ENCODE data around the gene ST3GAL4. TPM values are rescaled to one million over a fixed set of nuclear protein-coding genes. Genes with fewer than 3 reads are reported as not detected.

ST3GAL4 gene
- total and polyA plus RNA-seq, 9 of the 15 experiments (the other 6 are each of a cell fraction or from before 2014, with no cell fraction given), result 0.27 to 22.9 (median 10.5) TPM

DNA sequence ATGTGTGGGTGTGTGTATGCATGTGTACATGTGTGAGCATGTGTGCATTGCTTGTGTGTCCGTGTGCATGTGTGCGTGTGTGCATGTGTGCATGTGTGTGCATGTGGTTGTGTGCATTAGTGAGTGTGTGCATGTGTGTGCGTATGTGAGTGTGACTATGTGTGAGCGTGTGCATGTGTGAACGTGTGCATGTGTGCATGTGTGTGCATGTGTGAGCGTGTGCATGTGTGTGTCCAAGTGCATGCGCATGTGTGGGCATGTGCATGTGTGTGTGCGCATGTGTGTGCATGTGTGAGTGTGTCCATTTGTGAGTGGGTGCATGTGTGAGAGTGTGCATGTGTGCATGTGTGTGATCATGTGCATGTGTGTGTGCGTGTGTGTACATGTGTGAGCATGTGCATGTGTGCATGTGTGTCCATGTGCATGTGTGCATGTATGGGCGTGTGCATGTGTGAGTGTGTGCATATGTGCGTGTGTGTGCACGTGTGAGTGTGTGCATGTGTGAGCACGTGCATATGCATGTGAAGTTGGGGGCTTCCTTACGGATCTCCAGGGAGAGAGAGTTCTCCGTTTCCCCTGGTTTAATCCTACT, 95.8 kb downstream of the ST3GAL4 start:
- no peaks in the 10 kb centered on the region for H3K79me2 ChIP-seq (ENCODE audit: control insufficient read depth, insufficient read depth, low read length)
- no peak overlapping the region for H3K4me2 ChIP-seq (ENCODE audit: insufficient read depth, low read length)
- H3K36me3 ChIP-seq (ENCODE audit: control insufficient read depth, insufficient read depth, low read length), result no peaks in the 10 kb centered on the region
- no peaks in the 10 kb centered on the region for H4K20me1 ChIP-seq (replicated peaks; ENCODE audit: control insufficient read depth, insufficient read depth, low read length)
- ChIA-PET POLR2A (no interaction called here), CTCF (ENCODE audit: low intra/inter-chr PET ratio) (interaction anchor here (0.6 kb wide), 1 partner anchor 160 kb away, joined by 3 read pairs; no protein-coding TSS in a partner anchor)
- H3K27me3 ChIP-seq (ENCODE audit: control insufficient read depth in 2 of 2, insufficient read depth in 2 of 2, low read length in 2 of 2), result peaks cover 2 to 42% of the 10 kb centered on the region in 2 experiments; a peak in 3 of 5 replicates
- H3K4me3 ChIP-seq, result no peak overlapping the region
- no peak for TF ChIP-seq ZFP30 (CRISPR knock-in tag; IDR thresholded peaks at IDR 0.05; ENCODE audit: borderline replicate concordance)
- TF ChIP-seq CBX5 (IDR thresholded peaks at IDR 0.05; ENCODE audit: borderline replicate concordance, low read depth), result 0 out of 2 replicates have a peak, but pooled peaks have one; percentile 13
- 15% methylated on average over 15 of the region's 15 CpGs for WGBS (ENCODE audit: insufficient coverage, low coverage, missing lambda C conversion rate)
- in situ Hi-C loops (cut with MboI) (no loop called here), intact Hi-C loops (cut with micrococcal nuclease) (no loop called here)
- no peaks in the 10 kb centered on the region; a peak in 1 of 5 replicates for H3K4me1 ChIP-seq (replicated peaks in 1 of 2; ENCODE audit: control insufficient read depth in 2 of 2, insufficient read depth in 2 of 2, low read length in 2 of 2)
- ATAC-seq (no peak), DNase-seq (ENCODE audit: extremely low read depth in 1 of 4, low spot score in 3 of 4) (no peak), FAIRE-seq (no peak)
- H2AFZ ChIP-seq (ENCODE audit: low read depth, low read length), result no peak overlapping the region
- H3K9ac ChIP-seq (ENCODE audit: insufficient read depth in 1 of 2, low read depth in 2 of 2, low read length in 2 of 2), result no peak overlapping the region
- H3K9me1 ChIP-seq (ENCODE audit: control insufficient read depth, insufficient read depth, low read length), result no peaks in the 10 kb centered on the region
- no peak overlapping the region for H3K27ac ChIP-seq (ENCODE audit: extremely low read depth, low read depth, low read length)
- peaks cover 3% of the 10 kb centered on the region; the same call in 1 of the 2 replicates for H3K9me3 ChIP-seq (replicated peaks; ENCODE audit: control insufficient read depth, insufficient read depth, low read depth, low read length)
- no TSS peak for BruUV-seq (replicated peaks)

DNA sequence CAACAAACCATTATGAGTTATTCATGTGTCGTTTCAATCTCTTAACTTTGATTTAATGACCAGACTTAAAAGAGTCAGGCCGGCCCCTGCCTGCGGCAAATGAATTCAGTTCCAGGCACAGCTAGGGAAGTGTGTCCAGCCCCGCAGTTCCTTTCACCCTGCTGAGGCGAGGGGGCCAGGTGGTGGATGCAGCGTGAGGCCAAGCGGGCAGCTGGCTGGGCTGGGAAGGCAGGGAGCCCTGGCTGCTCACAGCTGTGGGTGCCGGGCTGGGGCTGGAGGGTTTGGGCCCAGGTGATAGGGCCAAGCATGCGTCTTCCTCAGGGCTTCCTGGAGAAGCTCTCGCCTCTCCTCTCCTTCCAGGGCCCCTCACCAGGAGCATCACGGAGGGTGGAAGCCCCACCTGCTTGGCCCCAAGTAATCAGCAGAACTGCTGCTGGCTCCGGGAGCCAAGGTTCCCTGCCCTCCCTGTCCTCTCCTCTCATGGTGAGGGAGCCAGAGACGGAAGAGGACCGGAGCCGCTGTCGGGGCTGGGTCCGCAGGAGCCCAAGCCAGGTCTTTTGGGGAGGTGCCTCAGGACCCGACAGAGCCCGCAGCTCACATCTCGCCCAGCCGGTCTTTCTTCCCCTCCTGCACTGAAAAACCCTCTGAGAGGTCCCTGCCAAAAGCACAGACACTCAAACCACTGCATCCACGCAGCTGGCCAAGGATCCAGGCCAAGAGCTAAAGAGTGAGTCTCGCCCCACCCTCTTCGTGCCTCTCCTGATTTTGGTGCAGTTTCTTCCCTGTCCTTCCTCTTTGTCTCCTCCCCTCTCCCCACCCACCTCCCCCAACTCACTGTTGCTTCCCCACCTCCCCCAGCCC, 97.0 kb downstream of the ST3GAL4 start:
- Histone ChIP-seq H3K9me3 (replicated peaks; ENCODE audit: control insufficient read depth, insufficient read depth, low read depth, low read length) (peaks cover 3% of the 10 kb centered on the region; the same call in 1 of the 2 replicates), H3K4me3 (no peak overlapping the region), H3K4me2 (ENCODE audit: insufficient read depth, low read length) (no peak overlapping the region), H4K20me1 (replicated peaks; ENCODE audit: control insufficient read depth, insufficient read depth, low read length) (no peaks in the 10 kb centered on the region), H3K27me3 (ENCODE audit: control insufficient read depth in 2 of 2, insufficient read depth in 2 of 2, low read length in 2 of 2) (peaks cover 4 to 43% of the 10 kb centered on the region in 2 experiments; a peak in 4 of 5 replicates), H3K9me1 (ENCODE audit: control insufficient read depth, insufficient read depth, low read length) (no peaks in the 10 kb centered on the region), H3K36me3 (ENCODE audit: control insufficient read depth, insufficient read depth, low read length) (no peaks in the 10 kb centered on the region), H3K4me1 (replicated peaks in 1 of 2; ENCODE audit: control insufficient read depth in 2 of 2, insufficient read depth in 2 of 2, low read length in 2 of 2) (no peaks in the 10 kb centered on the region; a peak in 1 of 5 replicates), H3K9ac (ENCODE audit: insufficient read depth in 1 of 2, low read depth in 2 of 2, low read length in 2 of 2) (no peak overlapping the region; a peak in 1 of 4 replicates), H2AFZ (ENCODE audit: low read depth, low read length) (no peak overlapping the region), H3K79me2 (ENCODE audit: control insufficient read depth, insufficient read depth, low read length) (no peaks in the 10 kb centered on the region), H3K27ac (ENCODE audit: extremely low read depth, low read depth, low read length) (no peak overlapping the region)
- FAIRE-seq (no peak), ATAC-seq (no peak), DNase-seq (ENCODE audit: extremely low read depth in 1 of 4, low spot score in 3 of 4) (no peak)
- BruUV-seq (replicated peaks), result no TSS peak
- ChIA-PET POLR2A (no interaction called here), CTCF (ENCODE audit: low intra/inter-chr PET ratio) (no interaction called here)
- intact Hi-C loops (cut with micrococcal nuclease) (no loop called here), in situ Hi-C loops (cut with MboI) (no loop called here)
- 7% methylated on average over 12 of the region's 24 CpGs for WGBS (ENCODE audit: insufficient coverage, low coverage, missing lambda C conversion rate)
- TF ChIP-seq ZNF41 (CRISPR knock-in tag; conservative IDR thresholded peaks at IDR 0.05) (no peak), POLR2AphosphoS2 (IDR thresholded peaks at IDR 0.05; ENCODE audit: low read length) (no peak), HDAC1 (IDR thresholded peaks at IDR 0.05) (no peak), SOX6 (IDR thresholded peaks at IDR 0.05) (no peak), CTBP1 (IDR thresholded peaks at IDR 0.05; ENCODE audit: borderline replicate concordance) (no peak), WHSC1 (IDR thresholded peaks at IDR 0.05; ENCODE audit: low read length) (no peak), RBBP5 (IDR thresholded peaks at IDR 0.05; ENCODE audit: borderline replicate concordance, insufficient read depth, low read length, poor library complexity, severe bottlenecking) (no peak)
- TF ChIP-seq, protein P1, sequence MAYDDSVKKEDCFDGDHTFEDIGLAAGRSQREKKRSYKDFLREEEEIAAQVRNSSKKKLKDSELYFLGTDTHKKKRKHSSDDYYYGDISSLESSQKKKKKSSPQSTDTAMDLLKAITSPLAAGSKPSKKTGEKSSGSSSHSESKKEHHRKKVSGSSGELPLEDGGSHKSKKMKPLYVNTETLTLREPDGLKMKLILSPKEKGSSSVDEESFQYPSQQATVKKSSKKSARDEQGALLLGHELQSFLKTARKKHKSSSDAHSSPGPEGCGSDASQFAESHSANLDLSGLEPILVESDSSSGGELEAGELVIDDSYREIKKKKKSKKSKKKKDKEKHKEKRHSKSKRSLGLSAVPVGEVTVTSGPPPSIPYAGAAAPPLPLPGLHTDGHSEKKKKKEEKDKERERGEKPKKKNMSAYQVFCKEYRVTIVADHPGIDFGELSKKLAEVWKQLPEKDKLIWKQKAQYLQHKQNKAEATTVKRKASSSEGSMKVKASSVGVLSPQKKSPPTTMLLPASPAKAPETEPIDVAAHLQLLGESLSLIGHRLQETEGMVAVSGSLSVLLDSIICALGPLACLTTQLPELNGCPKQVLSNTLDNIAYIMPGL (CRISPR knock-in tag; IDR thresholded peaks at IDR 0.05), result no peak
- TF ChIP-seq, protein P2, sequence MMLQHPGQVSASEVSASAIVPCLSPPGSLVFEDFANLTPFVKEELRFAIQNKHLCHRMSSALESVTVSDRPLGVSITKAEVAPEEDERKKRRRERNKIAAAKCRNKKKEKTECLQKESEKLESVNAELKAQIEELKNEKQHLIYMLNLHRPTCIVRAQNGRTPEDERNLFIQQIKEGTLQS (IDR thresholded peaks at IDR 0.05), result no peak
- TF ChIP-seq, protein P2 (CRISPR knock-in tag; conservative IDR thresholded peaks at IDR 0.05), result no peak

Data from K562 (cell line).